Stimulated activated CD4-positive, alpha-beta T cell treated with anti-CD3 and anti-CD28 coated beads, Interleukin-1b, Interleukin-23, amount 100 ng/mL, for 4 hours (primary cell): ENCODE results near the gene ADPRHL1.
"Not testable (repeated sequence)": the region's sequence is repeated elsewhere in the genome, so short reads cannot be mapped to it uniquely, and the experiment has no call there.

Experiments used
- DNase-seq, 2 donors: peaks; one replicate each; pipeline ENCODE4 v3.0.0-alpha.2; 2020; ENCODE audit warnings: low read depth in 2 of 2

Gene ADPRHL1

GRCh38 chr13:113456116-113456702 lies 2.9 kb upstream of the ADPRHL1 start:
- no peak for DNase-seq

GRCh38 chr13:113455384-113455783 lies 2.1 kb upstream of the ADPRHL1 start:
- no peak for DNase-seq

DNA sequence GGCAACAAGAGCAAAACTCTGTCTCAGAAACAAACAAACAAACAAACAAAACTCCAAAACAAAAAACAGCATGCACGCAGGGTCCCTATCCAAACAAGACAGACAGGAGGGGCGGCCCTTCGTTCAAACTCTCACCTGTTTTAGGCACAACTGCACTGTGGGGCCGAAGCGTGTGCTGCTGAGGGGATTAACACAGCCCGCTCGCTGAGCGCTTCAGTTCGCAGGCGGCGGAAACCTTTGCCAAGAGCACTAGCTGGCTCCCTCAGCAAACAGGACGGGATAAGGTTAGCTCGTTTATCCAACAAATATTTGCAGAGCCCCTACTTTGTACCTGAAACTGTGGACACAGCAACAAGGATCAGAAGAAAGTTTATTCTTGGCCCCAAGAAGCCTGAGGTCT lies 1.6 kb upstream of the ADPRHL1 start:
- no peak for DNase-seq

- DNase-seq, result no peak
Measured at GRCh38 chr13:113452466-113452865, 822 bp downstream of the ADPRHL1 start.

DNA sequence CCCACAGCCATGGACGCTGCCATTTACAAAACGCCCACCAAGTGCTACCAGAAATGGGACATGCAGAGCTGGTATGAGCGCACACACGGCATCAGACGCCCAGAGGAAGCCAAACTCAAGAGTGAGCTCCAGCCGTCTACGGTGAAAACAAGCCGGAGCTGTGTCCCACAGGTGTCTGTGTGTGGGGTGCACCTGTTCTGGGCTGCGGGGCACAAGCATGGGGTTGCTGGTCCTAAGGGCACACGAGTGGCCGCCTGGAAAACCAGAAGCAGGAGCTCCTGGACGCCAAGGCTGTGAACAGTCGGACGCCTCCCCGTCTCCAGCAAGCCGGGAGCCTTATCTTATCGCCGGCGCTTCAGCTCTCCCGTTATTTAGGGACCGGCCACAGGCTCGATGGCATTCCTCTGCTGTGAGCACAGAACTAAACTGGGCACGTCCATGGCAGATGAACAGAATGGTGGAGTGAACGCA lies 1.3 kb downstream of the ADPRHL1 start:
- no peak for DNase-seq

DNA sequence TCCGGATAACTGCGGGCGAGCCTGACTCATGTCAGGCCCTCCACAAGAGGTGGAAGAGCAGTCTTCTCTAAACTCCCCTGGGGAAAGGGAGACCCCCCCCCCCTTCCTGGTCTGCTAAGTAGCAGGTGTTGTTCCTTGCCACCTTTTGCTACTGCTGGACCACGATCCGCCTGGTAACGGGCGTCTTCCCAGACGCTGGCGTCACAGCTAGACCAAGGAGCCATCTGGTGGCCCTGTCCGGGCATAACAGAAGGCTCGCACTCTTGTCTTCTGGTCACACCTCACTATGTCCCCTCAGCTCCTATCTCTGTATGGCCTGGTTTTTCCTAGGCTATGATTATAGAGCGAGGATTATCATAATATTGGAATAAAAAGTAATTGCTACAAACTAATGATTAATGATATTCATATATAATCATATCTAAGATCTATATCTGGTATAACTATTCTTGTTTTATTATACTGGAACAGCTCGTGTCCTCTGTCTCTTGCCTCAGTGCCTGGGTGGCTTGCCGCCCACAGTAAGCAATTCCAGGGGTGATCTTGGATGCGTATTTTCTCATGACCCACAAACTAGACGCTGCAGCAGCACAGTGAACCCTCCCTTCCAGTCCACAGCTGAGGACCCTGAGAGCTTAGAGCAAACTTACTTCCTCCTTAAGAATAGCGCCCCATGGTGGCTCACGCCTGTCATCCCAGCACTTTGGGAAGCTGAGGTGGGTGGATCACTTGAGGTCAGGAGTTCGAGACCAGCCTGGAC lies 2.2 kb downstream of the ADPRHL1 start:
- not testable (repeated sequence) for DNase-seq

GRCh38 chr13:113450348-113450744 lies 2.9 kb downstream of the ADPRHL1 start:
- not testable (repeated sequence) for DNase-seq

DNA sequence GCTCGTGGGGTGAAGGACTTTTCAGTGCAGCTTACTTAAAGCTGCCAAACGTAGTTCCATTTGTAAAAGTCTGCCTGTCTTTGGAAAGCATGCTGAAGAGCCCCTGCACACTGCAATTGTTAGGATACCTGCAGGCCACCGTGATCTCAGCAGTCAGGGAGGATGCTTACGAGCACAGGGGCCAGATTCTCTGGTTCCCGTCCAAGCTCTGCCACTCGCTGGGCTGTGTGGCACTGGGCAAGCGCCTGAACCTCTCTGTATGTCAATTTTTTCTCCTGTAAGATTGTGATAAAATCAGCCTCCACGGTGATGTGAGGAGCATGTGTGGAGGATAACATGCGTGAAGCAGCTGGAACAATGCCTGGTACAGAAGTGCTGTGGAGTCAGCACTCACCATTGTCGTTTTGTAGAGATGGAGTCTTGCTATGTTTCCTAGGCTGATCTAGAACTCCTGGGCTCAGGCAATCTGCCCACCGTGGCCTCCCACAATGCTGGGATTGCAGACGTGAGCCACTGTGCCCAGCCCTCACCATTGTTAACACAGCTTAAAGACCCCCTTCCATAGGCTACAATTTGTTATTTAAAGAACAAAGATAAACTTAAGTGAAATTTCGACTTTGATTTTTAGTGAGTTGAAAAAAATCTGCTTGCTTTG lies 3.5 kb downstream of the ADPRHL1 start:
- DNase-seq, result no peak

DNA sequence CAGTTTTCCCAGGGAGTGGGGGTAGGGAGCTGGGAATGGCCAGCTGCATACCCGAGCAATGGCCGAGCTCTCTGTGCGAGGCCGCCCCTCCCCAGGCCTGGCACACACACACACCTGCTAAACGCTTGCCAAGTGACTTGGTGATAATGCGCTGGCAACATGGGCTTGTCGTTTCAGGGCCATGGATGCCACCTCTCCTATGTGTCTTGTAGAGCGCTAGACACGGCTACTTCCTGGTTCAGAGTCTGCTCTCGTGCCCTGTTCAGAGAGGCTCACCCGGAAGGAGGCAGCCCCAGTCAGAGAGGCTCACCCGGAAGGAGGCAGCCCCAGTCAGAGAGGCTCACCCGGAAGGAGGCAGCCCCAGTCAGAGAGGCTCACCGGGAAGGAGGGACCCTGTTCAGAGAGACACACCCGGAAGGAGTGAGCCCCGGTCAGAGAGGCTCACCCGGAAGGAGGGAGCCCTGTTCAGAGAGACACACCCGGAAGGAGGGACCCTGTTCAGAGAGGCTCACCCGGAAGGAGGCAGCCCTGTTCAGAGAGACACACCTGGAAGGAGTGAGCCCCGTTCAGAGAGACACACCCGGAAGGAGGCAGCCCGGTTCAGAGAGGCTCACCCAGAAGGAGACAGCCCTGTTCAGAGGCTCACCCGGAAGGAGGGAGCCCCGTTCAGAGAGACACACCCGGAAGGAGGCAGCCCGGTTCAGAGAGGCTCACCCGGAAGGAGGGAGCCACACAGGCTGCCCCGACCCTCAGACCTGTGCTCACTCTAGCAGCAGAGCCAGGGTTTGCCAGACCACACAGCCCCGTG lies 4.2 kb downstream of the ADPRHL1 start:
- DNase-seq, result no peak

- no peak for DNase-seq
Measured at GRCh38 chr13:113448545-113448884, 4.8 kb downstream of the ADPRHL1 start.

- no peak for DNase-seq
Measured at GRCh38 chr13:113447596-113447995, 5.7 kb downstream of the ADPRHL1 start.

- no peak for DNase-seq
Measured at GRCh38 chr13:113446488-113446854, 6.8 kb downstream of the ADPRHL1 start.

DNA sequence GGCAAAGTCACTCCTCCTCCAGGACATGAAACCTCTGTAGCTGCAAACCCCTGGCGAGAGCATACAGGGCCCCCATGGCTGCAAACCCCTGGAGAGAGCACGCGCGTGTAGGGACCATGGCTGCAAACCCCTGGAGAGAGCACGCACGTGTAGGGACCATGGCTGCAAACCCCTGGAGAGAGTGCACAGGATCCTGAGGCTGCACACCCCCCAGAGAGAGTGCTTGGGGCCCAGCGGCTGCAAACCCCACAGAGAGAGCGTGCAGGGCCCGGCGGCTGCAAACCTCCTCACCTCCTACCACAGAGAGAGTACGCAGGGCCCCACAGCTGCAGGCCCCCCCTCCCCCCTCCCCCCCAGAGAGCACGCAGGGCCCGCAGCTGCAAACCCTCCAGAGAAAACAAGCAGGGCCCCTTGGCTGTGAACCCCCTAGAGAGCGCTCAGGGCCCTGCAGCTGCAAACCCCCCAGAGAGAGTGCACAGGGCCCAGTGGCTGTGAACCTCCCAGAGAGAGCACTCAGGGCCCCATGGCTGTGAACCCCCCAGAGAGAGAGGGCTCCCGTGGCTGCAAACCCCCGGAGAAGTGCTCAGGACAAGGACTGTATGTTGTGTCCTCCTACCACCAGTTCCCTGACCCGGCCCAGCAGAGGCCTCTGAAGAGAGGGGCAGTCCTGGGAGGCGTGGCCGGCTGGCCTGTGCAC lies 7.3 kb downstream of the ADPRHL1 start:
- DNase-seq, result no peak

GRCh38 chr13:113443991-113444390 lies 9.3 kb downstream of the ADPRHL1 start:
- no peak for DNase-seq

DNA sequence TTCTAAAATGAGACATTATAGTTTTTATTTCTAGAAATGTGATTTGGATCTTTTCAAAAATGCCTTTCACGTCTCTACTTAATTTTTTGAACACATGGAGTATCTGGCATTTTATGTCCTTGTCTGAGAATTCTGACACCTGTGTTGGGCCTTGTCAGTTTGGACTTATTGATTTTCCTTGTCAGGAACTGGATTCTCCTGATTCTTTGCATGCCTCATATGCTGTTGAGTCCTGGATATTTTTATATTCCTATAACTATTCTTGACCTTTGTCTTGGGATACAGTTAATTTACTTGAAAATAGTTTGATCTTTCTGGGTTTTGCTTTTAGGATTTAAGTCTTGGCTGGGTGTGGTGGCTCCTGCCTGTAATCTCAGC lies 10.3 kb downstream of the ADPRHL1 start:
- DNase-seq, result no peak

- DNase-seq, result no peak
Measured at GRCh38 chr13:113442354-113442984, 10.8 kb downstream of the ADPRHL1 start.

DNA sequence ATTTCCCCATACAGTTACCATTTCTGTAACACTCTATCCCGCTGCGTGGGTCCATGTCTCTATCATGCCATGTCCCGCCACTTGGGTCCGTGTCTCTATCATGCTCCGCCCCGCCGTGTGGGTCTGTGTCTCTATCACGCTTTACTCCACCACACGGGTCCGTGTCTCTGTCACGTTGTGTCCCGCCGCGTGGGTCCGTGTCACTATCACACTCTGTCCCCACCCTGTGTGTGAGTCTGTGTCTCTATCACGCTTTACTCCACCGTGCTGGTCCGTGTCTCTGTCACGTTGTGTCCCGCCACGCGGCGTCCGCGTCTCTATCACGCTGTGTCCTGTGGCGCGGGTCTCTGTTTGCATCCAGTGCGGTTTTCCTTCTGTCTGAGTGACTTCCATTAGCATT lies 11.6 kb downstream of the ADPRHL1 start:
- no peak for DNase-seq

GRCh38 chr13:113437408-113438010 lies 15.8 kb downstream of the ADPRHL1 start:
- no peak for DNase-seq

GRCh38 chr13:113436866-113437265 lies 16.4 kb downstream of the ADPRHL1 start:
- DNase-seq, result not testable (repeated sequence)

DNA sequence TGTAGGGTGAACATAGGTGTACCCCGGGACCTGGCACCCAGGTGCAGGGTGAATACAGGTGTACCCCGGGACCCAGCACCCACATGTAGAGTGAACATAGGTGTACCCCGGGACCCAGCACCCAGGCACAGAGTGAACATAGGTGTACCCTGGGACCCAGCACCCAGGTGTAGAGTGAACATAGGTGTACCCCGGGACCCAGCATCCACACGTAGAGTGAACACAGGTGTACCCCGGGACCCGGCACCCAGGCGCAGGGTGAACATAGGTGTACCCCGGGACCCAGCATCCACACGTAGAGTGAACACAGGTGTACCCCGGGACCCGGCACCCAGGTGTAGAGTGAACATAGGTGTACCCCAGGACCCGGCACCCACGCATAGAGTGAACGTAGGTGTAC lies 17.4 kb downstream of the ADPRHL1 start:
- not testable (repeated sequence) for DNase-seq

DNA sequence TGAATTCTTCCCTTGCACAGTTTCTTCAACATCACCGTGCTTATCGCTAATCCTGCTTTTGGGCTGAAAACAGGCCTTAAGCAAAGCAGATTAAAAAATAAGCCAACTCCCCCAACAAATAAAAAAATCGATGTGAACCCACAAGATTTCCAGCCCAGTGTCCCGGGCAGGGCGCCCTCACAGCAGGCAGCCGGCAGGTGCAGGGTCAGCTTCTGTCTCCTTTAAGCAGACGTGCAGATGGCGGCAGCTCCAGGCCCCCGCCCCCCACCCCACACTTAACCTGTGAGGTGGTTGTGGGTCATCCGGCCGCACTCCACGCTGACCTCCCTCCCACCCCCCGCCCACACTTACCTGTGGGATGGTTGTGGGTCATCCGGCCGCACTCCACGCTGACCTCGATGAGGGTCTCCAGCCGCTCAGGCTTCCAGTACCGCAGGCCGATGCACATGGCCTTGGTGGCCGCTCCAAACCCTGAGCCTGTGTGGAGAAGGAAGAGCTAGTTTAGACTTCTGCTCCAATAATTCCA lies 19.8 kb downstream of the ADPRHL1 start:
- DNase-seq, result no peak
